Endothelial cell (in vitro differentiated cells): ENCODE results near the gene NRL. TPM values are rescaled to one million over a fixed set of nuclear protein-coding genes. Genes with fewer than 3 reads are reported as not detected.

ENCODE experiments used
- DNase-seq: peaks from one replicate; pipeline ENCODE4 v3.0.0; 2021; ENCODE audit warnings: low spot score
- H3K27ac Mint-ChIP-seq: one replicate; pipeline ENCODE4 v1.8.0; 2021; ENCODE audit warnings: mixed read lengths, inconsistent platforms; ENCODE audit not compliant: unreplicated experiment
- H3K27me3 Mint-ChIP-seq: one replicate; pipeline ENCODE4 v1.8.0; 2021; ENCODE audit warnings: mild to moderate bottlenecking, moderate library complexity, mixed read lengths, inconsistent platforms; ENCODE audit not compliant: unreplicated experiment
- H3K36me3 Mint-ChIP-seq: one replicate; pipeline ENCODE4 v1.8.0; 2021; ENCODE audit warnings: mild to moderate bottlenecking, low read depth, mixed read lengths, inconsistent platforms; ENCODE audit not compliant: unreplicated experiment
- H3K4me1 Mint-ChIP-seq: one replicate; pipeline ENCODE4 v1.8.0; 2021; ENCODE audit warnings: mild to moderate bottlenecking, mixed read lengths, inconsistent platforms; ENCODE audit not compliant: unreplicated experiment
- H3K4me3 Mint-ChIP-seq: one replicate; pipeline ENCODE4 v1.8.0; 2021; ENCODE audit warnings: mild to moderate bottlenecking, mixed read lengths, inconsistent platforms; ENCODE audit not compliant: unreplicated experiment
- H3K9me3 Mint-ChIP-seq: one replicate; pipeline ENCODE4 v1.8.0; 2021; ENCODE audit warnings: mixed read lengths, inconsistent platforms; ENCODE audit not compliant: unreplicated experiment
- total RNA-seq: library from RNA; stranded (reverse); fragmentation: NEBNext Ultra II Directional; extraction: Animal tissue kit (Norgen Biotek cat#: 25700); gene quantifications from one replicate; pipeline ENCODE4 v1.2.1, GENCODE V29; 2021; ENCODE audit not compliant: unreplicated experiment
- TF ChIP-seq, protein P1 (sequence below): fragments of 200-600 bp; sonication (generic); IDR thresholded peaks from one replicate; pipeline ENCODE4 v1.5.0; 2021; ENCODE audit warnings: antibody characterized with exemption; ENCODE audit not compliant: unreplicated experiment

The NRL gene
- total RNA-seq, 1 donor from 2014 or later = 1.2 TPM

DNA sequence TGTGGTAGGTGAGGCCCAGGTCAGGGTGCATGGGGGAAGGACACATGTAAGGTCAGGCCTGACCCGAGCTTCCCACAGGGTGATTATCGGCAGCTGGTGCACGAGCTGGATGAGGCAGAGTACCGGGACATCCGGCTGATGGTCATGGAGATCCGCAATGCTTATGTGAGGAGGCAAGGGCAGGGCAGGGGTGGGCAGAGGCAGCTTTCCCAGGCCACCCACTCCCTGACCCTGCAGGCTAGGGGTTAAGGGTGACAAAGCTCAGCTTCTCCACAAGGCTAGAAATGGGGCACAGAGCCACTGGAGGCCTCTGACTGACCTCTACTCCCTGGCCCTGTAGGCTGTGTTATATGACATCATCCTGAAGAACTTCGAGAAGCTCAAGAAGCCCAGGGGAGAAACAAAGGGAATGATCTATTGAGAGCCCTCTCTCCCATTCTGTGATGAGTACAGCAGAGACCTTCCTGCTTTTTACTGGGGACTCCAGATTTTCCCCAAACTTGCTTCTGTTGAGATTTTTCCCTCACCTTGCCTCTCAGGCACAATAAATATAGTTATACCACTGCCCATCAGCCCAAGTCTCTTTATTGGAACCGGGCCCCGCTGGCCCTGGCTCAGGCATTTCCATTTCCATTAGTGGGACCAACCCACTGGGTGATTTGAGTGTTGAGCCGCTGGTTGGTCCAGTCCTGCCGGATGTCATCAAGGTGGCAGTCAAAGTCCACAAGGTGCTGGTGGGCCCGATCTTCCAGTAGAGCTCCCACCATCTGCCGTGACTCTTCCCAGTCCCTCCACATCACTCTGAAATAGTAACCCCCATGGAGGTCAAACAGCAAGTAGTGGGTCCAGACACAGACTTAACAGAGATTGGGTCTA is 23.9 kb upstream of the NRL start:
- peaks cover 25% of the 10 kb centered on the region for H3K36me3 Mint-ChIP-seq
- H3K27ac Mint-ChIP-seq = no peak overlapping the region
- DNase-seq = no peak
- no peaks in the 10 kb centered on the region for H3K9me3 Mint-ChIP-seq
- TF ChIP-seq, protein P1, sequence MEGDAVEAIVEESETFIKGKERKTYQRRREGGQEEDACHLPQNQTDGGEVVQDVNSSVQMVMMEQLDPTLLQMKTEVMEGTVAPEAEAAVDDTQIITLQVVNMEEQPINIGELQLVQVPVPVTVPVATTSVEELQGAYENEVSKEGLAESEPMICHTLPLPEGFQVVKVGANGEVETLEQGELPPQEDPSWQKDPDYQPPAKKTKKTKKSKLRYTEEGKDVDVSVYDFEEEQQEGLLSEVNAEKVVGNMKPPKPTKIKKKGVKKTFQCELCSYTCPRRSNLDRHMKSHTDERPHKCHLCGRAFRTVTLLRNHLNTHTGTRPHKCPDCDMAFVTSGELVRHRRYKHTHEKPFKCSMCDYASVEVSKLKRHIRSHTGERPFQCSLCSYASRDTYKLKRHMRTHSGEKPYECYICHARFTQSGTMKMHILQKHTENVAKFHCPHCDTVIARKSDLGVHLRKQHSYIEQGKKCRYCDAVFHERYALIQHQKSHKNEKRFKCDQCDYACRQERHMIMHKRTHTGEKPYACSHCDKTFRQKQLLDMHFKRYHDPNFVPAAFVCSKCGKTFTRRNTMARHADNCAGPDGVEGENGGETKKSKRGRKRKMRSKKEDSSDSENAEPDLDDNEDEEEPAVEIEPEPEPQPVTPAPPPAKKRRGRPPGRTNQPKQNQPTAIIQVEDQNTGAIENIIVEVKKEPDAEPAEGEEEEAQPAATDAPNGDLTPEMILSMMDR = no peak
- peak overlapping the region; percentile 56 for H3K4me3 Mint-ChIP-seq
- peaks cover 16% of the 10 kb centered on the region for H3K4me1 Mint-ChIP-seq
- peaks cover 9% of the 10 kb centered on the region for H3K27me3 Mint-ChIP-seq

DNA sequence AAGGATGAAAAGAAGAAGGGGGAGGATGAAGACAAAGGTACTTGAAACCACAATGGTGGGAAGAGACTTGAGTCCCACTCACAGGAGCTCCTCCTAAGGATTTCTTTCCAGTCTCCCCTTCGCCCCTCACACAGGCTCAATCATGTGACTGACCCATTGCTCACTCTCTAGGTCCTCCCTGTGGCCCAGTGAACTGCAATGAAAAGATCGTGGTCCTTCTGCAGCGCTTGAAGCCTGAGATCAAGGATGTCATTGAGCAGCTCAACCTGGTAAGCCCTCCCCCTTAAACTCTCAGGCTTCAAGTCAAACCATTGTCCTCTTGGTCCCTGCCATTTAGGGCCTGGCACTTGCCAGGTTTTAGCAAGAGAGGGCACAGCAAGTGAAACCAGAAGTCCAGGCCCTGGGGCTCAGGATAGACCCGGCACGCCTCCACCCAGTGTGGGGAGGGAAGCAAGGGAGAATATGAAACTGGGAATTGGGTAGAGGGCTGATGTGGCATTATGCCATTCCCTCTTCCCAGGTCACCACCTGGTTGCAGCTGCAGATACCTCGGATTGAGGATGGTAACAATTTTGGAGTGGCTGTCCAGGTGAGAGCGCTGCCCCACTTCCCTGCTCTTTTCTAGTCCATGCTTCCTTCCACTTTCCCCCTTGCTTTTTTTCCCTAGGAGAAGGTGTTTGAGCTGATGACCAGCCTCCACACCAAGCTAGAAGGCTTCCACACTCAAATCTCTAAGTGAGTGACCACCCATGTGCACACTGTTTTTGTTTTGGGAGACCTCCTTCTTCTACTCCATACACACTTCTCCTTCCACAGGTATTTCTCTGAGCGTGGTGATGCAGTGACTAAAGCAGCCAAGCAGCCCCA is 23.0 kb upstream of the NRL start:
- Mint-ChIP-seq H3K4me3 (peak overlapping the region; percentile 85), H3K4me1 (peaks cover 20% of the 10 kb centered on the region), H3K27ac (no peak overlapping the region), H3K27me3 (peaks cover 13% of the 10 kb centered on the region), H3K9me3 (no peaks in the 10 kb centered on the region), H3K36me3 (peaks cover 18% of the 10 kb centered on the region)
- TF ChIP-seq, protein P1 = no peak
- no peak for DNase-seq

DNA sequence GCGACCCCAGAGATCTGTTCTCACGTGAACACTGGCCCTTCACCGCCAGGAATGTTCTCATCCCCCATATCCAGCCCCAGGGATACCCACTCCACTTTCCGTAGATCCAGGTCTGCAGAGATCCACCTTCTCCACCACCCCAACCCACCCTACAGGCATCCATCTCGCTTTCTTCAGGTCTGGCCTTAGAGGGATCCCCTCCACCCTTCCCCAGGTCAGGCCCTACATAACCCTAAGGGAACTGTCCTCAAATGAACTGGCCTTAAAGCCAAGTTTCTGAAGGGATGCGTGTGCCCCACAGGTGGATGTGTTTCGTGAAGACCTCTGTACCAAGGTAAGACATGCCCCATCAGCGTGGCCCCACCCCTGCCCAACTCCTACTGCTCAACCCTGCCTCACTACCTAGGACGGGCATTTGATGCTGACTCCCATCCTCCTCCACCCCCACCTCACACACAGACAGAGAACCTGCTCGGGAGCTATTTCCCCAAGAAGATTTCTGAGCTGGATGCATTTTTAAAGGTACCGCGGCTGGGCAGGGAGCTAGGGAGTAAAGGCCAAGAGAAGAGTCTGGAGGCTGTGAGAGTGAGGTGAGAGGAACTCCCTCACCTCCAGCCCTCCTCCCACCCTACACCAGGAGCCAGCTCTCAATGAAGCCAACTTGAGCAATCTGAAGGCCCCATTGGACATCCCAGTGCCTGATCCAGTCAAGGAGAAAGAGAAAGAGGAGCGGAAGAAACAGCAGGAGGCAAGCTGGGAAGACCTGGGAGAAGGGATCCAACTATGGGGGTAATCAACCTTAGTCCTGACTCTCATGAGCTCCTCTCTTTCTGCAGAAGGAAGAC is 22.2 kb upstream of the NRL start:
- TF ChIP-seq, protein P1 = no peak
- no peak overlapping the region for H3K27ac Mint-ChIP-seq

DNA sequence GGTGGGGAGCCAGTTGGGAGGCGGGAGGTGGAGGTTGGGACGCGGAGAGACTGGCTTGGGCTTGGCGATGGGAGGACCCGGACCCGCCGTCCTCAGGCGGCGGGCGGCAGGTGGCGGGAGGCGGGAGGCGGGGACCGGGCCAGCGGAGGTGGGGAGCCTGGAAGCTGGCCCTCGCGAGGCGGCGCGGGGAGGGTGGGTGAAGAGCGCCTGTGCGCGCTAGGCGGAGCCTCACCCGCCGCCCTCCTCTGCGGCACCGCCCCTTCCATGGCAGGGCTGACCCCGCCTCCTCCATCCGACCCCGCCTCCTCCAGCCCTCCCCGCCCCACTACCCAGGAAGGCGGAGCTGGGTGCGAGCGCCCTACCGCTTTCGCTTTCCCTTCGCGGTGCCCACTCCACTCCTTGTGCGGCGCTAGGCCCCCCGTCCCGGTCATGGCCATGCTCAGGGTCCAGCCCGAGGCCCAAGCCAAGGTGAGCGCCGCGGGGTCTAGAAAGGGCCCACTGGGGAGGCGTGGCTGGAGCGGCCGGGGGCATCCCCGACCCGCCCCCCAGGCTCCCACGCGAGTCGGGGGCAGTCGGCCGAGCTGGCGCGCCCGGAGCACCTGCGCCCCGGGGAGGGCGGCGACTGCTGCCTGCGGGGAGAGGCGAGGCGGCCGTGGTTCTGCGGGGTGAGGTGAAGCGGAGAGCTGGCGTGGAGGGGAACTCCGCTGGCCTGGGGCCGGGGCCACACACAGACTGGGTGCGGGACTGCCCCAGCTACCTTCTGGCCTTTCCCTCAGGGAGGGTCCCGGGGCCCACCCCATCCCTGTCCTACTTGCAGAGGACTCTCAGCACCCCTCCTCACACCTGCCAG is 21.3 kb upstream of the NRL start, which contains the start of gene PSME1:
Gene PSME1, plus strand, starts transcription at position 361 of the 850 bp plus-strand sequence. Its CDS starts 69 bp downstream, at position 430.
- DNase-seq = peak; percentile 83
- H3K27me3 Mint-ChIP-seq = peaks cover 14% of the 10 kb centered on the region

More for the DNA sequence above, 22.2 kb upstream of the NRL start:
- no peak for DNase-seq
- Mint-ChIP-seq H3K36me3 (peaks cover 18% of the 10 kb centered on the region), H3K4me1 (peaks cover 27% of the 10 kb centered on the region), H3K4me3 (peak overlapping the region; percentile 85), H3K27me3 (peaks cover 14% of the 10 kb centered on the region), H3K9me3 (no peaks in the 10 kb centered on the region)

More for the DNA sequence above, 21.3 kb upstream of the NRL start, which contains the start of gene PSME1:
- Mint-ChIP-seq H3K36me3 (peaks cover 18% of the 10 kb centered on the region), H3K27ac (peak within 1 kb of the TSS; percentile 84), H3K9me3 (no peaks in the 10 kb centered on the region), H3K4me3 (peak within 1 kb of the TSS; percentile 97), H3K4me1 (peaks cover 32% of the 10 kb centered on the region)
- TF ChIP-seq, protein P1 = no peak
